ENCODE measurements around the gene PRDM15. TPM values are rescaled to one million over a fixed set of nuclear protein-coding genes. Genes with fewer than 3 reads are reported as not detected.

Gene PRDM15
- total RNA-seq, 1 donor from 2014 or later, result 18.6 TPM

DNA sequence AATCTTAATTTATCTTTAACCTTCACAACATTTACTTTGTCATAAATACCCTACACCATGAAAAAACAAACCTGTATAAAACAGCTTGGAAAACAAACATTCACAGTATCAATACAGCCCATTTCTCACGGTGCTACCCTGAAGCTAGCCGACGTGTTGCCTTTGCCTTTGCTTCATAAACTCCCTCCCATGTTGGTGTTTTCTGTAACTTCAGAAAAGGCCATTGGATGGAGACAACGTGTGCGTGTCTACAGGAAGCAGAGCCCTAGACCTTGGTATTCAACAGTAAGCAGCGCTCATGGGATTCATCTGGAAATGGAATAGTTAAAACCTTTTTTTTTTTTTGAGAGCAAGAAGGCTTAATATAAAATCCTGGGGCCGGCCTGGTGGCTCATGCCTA lies 7.2 kb upstream of the PRDM15 start:
- H3K36me3 Mint-ChIP-seq (ENCODE audit: low read depth), result peaks cover 2% of the 10 kb centered on the region
- H3K27ac Mint-ChIP-seq, result no peak overlapping the region
- no peak for DNase-seq
- H3K27me3 Mint-ChIP-seq, result no peaks in the 10 kb centered on the region
- no peak overlapping the region for H3K4me3 Mint-ChIP-seq
- H3K4me1 Mint-ChIP-seq, result peaks cover 3% of the 10 kb centered on the region
- intact Hi-C loops (cut with micrococcal nuclease), result no loop called here
- H3K9me3 Mint-ChIP-seq, result no peaks in the 10 kb centered on the region

DNA sequence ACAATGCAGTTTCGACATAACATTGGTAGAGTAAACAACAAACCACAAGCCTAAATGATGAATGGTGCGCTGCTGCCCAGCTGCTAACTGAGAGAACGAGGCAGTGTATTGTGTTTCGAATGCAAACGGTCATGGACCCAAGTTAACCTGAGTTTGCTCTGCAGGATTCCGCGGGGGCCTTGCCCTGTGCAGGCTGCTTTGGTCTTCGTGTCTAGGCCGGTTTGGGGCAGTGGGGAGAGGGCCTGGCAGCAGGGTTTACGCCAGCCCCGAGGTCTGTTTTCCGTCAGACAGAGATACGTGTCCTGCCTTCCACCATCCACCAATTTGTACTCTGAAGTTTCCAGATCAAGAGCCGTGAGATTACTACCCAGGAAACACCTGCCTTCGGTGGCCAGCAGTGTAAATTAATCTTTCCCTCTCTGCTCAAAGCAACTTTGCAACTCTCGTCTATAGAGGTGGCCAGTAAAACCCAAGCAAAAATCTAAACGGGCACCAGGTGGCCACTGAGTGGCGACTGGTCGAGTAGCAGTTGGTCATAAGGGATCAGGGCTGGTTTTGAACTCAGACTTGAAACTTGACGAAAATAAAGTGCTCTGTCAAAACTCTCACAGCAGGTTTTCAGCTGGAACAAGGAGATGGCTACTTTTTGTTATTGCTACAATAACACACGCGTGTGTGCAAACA lies 6.3 kb upstream of the PRDM15 start:
- intact Hi-C loops (cut with micrococcal nuclease), result no loop called here
- Mint-ChIP-seq H3K36me3 (ENCODE audit: low read depth) (peaks cover 2% of the 10 kb centered on the region), H3K4me1 (peaks cover 5% of the 10 kb centered on the region), H3K9me3 (no peaks in the 10 kb centered on the region), H3K4me3 (no peak overlapping the region), H3K27me3 (no peaks in the 10 kb centered on the region), H3K27ac (no peak overlapping the region)
- DNase-seq, result no peak

DNA sequence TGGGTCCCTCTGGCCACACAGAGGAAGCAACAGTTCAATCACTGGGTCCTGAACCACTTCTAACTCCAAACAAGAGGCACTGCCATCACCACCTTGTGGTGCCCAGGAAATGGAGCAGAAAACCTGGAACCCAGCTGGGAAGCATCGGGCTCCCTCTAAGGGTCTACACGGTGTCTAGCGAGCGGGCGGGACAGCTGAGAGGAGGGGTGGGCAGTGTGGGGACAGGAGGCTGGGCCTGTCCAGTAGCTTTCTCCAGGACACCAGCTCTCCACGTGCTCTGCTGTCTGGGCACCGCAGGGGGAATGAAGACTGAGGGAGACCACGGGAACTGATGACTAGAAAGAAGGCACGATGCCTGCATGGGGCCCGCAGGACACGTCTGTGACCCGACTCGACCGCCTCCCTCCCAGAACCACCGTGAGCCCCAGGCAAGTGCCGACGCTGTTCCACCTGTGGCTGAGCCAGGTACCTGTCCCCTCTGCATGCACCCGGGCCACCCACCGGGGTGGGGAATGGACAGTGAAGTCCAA lies 5.4 kb upstream of the PRDM15 start:
- Mint-ChIP-seq H3K9me3 (no peaks in the 10 kb centered on the region), H3K36me3 (ENCODE audit: low read depth) (peaks cover 4% of the 10 kb centered on the region), H3K27ac (no peak overlapping the region), H3K4me3 (no peak overlapping the region), H3K4me1 (peaks cover 7% of the 10 kb centered on the region), H3K27me3 (no peaks in the 10 kb centered on the region)
- intact Hi-C loops (cut with micrococcal nuclease), result no loop called here
- DNase-seq, result no peak

DNA sequence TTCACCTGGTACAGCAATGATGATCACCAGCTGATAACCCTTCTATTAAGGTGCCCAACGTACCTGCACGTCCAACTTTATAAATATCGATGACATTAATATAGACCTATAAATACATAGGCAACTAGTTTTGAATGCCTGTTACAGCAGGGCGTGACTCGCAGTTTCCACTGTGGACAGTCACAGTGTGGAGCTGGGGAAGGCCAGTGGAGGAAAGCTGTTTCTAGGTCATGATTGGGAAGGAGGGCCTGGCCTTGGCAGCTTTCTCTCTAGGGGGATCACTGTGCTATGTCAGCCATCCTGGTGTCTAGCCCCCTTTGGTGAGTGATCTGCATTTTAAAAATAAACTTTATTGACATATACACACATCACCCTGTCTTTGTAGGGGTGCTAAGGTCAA lies 4.4 kb upstream of the PRDM15 start:
- DNase-seq, result no peak
- H3K9me3 Mint-ChIP-seq, result no peaks in the 10 kb centered on the region
- intact Hi-C loops (cut with micrococcal nuclease), result no loop called here
- H3K4me1 Mint-ChIP-seq, result peaks cover 7% of the 10 kb centered on the region
- H3K27ac Mint-ChIP-seq, result no peak overlapping the region
- no peaks in the 10 kb centered on the region for H3K27me3 Mint-ChIP-seq
- no peak overlapping the region for H3K4me3 Mint-ChIP-seq
- peaks cover 4% of the 10 kb centered on the region for H3K36me3 Mint-ChIP-seq (ENCODE audit: low read depth)

DNA sequence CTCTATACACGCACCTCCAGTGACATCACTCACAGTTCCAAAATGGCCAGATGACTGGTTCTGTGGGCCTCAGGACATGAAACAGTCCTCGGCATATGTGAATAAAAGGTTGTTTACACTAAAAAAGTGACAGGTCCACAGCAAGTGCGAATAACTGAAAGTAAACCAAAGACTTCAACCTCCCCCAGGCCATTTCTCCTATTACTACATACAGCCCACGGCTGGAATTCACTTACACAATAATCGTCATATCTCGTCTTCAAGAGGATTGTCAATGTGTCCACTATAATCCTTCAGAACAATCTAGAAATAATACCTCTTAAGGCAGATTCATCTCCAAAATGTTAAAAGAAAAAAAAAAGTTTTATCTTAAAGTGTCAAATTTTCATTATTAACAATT lies 1.9 kb upstream of the PRDM15 start:
- peaks cover 22% of the 10 kb centered on the region for H3K4me1 Mint-ChIP-seq
- H3K9me3 Mint-ChIP-seq, result no peaks in the 10 kb centered on the region
- DNase-seq, result no peak
- peak overlapping the region; percentile 52 for H3K4me3 Mint-ChIP-seq
- H3K27ac Mint-ChIP-seq, result no peak overlapping the region
- intact Hi-C loops (cut with micrococcal nuclease), result loop anchor here (2.0 kb wide), 1 partner anchor 18 kb away; no protein-coding TSS in a partner anchor
- H3K36me3 Mint-ChIP-seq (ENCODE audit: low read depth), result peaks cover 7% of the 10 kb centered on the region
- H3K27me3 Mint-ChIP-seq, result no peaks in the 10 kb centered on the region

DNA sequence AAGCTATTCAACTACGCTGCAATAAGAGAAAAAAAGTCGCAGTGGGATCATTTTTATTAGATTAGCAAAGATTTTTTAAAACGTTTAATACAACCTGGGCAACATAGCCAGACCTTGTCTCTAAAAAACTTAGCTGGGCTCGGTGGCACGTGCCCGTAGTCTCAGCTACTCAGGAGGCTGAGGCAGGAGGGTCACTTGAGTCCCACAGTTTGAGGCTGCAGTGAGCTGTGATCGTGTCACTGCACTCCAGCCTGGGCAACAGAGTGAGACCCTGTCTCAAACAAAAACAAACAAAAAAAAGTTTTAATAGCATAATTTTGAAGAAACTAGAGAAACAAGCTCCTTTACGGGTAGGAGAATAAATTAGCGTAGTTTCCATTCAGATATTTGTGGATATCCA lies 1.0 kb upstream of the PRDM15 start:
- Mint-ChIP-seq H3K27me3 (no peaks in the 10 kb centered on the region), H3K4me1 (peaks cover 21% of the 10 kb centered on the region), H3K4me3 (peak overlapping the region; percentile 91), H3K36me3 (ENCODE audit: low read depth) (peaks cover 8% of the 10 kb centered on the region), H3K9me3 (no peaks in the 10 kb centered on the region), H3K27ac (peak overlapping the region; percentile 98)
- no peak for DNase-seq
- intact Hi-C loops (cut with micrococcal nuclease), result loop anchor here (2.0 kb wide), 1 partner anchor 19 kb away; no protein-coding TSS in a partner anchor

DNA sequence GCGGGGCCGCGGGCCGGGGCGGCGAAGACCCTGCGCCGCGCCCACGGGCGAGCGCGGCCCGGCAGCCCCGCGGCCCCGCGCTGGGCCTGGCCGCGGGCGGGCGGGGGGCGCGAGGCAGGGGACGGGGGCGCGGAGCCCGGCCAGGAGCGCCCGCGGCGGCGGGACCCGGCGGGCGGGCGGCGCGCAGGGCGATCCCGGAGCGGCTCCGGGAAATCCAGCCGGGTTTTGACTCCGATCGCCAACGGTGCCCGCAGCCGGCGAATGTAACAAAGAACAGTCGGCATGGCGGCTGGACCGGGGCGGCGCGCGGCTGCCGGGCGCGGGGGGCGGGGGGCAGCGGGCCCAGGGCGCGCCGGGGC lies 334 bp downstream of the PRDM15 start:
- Mint-ChIP-seq H3K36me3 (ENCODE audit: low read depth) (peaks cover 13% of the 10 kb centered on the region), H3K4me3 (peak overlapping the region; percentile 91), H3K4me1 (peaks cover 21% of the 10 kb centered on the region), H3K27me3 (no peaks in the 10 kb centered on the region), H3K9me3 (no peaks in the 10 kb centered on the region), H3K27ac (peak overlapping the region; percentile 76)
- intact Hi-C loops (cut with micrococcal nuclease), result loop anchor here (2.0 to 5.0 kb wide), 3 partner anchors 48 to 228 kb away; no protein-coding TSS in a partner anchor
- DNase-seq, result peak; percentile 94

DNA sequence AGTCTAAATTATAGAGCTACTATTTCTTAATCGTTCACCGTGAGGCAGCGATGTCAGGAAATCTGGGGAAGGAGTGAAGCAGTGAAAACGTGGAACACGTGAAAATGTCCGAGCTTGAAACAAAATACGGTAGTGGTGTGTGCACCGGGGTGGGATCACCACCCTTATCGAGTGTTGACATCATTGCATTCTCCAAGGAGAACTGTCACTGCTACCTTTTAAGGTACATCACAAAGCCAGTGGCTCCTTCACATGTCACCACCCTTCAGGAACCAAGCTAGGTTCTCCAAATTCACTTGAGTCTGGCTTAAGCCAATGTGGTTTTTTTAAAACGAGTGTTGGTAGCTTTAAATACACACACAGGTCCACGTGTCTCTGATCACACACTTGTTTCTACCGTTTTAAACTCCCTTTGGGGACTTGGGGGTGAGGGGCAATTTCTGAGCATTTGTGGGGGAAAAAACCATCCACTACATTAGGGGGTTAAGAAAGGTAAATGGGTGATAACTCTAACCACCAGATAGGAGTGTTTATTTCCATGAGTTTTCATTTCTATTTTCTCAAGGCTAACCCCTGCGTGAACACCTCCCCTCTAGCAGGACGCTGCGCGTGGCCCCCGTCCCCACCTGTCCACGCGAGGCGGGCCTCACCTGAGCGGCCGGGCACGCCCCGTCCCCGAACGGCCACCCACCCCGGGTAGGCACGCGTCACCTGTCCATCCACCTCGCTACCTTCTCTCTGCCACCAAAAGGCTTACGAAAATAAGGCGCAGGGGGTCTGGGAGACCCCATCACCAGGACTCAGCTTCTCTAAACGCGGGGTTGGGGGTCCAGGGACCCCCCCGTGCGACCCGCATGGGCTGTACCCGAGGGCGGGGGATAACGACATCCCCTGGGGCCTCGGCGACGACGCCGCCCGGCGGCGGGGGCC lies 978 bp downstream of the PRDM15 start:
- H3K36me3 Mint-ChIP-seq (ENCODE audit: low read depth), result peaks cover 15% of the 10 kb centered on the region
- H3K27ac Mint-ChIP-seq, result peak overlapping the region; percentile 92
- peak; percentile 83 for DNase-seq
- intact Hi-C loops (cut with micrococcal nuclease), result loop anchor here (2.0 to 5.0 kb wide), 3 partner anchors 49 to 229 kb away; no protein-coding TSS in a partner anchor
- peaks cover 21% of the 10 kb centered on the region for H3K4me1 Mint-ChIP-seq
- no peaks in the 10 kb centered on the region for H3K9me3 Mint-ChIP-seq
- peak overlapping the region; percentile 90 for H3K4me3 Mint-ChIP-seq
- H3K27me3 Mint-ChIP-seq, result no peaks in the 10 kb centered on the region

DNA sequence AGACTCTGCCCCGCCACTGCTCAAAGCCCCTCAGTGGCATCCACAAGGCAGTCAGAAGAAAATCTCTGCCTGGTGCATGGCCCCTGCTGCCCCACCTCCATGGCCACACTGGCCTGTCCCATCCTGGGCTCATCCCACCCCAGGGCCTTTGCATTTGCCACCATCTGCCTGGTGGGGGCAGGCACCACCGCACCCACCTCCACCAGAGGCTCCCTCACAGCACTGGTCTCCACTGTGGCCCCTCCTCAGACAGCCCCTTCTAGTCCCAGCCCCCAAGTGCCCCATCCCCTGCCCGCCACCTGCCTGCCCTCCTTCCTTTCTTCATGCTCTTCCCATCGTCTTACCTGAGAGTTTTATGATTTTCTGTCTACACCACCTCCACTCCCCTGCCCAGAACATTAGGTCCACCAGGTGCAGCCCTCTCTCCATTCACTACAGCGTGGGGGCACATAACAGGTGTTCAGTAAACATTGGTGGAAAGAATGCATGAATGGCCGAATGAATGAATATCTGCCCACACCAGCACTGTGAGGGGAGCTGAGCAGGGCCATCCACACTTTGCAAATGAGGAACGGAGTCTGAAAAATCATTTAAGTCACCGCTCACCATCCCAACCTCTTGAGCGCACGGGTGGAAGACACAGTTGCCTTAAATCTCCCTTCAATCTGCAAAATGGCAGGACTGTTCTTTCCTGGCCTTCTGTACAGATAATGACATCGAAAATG lies 2.1 kb downstream of the PRDM15 start:
- Mint-ChIP-seq H3K4me3 (peak overlapping the region; percentile 90), H3K9me3 (no peaks in the 10 kb centered on the region), H3K27me3 (no peaks in the 10 kb centered on the region), H3K27ac (no peak overlapping the region), H3K4me1 (peaks cover 21% of the 10 kb centered on the region), H3K36me3 (ENCODE audit: low read depth) (peaks cover 15% of the 10 kb centered on the region)
- no peak for DNase-seq
- intact Hi-C loops (cut with micrococcal nuclease), result loop anchor here (5.0 kb wide), 1 partner anchor 230 kb away; no protein-coding TSS in a partner anchor

DNA sequence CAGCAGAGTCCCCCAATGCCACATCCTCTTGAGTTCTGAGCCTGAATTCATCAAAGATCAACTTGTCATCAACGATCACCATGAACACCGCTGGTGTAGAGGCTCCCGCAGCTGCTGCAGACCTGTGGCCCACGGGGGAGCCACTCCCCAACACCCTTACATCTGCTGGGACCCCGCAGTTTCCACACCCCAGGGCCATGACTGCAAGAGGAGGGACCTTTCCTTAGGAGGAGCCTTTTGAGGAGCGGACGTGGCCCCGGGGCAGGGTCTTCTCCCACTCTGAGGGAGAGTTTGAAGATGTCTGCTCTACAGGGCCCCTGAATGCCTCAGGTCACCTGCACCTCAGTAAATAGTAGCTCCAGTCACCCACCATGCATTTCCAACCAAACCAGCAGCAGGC lies 2.7 kb downstream of the PRDM15 start:
- intact Hi-C loops (cut with micrococcal nuclease), result loop anchor here (5.0 kb wide), 1 partner anchor 231 kb away; no protein-coding TSS in a partner anchor
- peak overlapping the region; percentile 90 for H3K4me3 Mint-ChIP-seq
- H3K27ac Mint-ChIP-seq, result no peak overlapping the region
- peaks cover 21% of the 10 kb centered on the region for H3K4me1 Mint-ChIP-seq
- H3K27me3 Mint-ChIP-seq, result no peaks in the 10 kb centered on the region
- peaks cover 17% of the 10 kb centered on the region for H3K36me3 Mint-ChIP-seq (ENCODE audit: low read depth)
- no peaks in the 10 kb centered on the region for H3K9me3 Mint-ChIP-seq
- DNase-seq, result no peak

DNA sequence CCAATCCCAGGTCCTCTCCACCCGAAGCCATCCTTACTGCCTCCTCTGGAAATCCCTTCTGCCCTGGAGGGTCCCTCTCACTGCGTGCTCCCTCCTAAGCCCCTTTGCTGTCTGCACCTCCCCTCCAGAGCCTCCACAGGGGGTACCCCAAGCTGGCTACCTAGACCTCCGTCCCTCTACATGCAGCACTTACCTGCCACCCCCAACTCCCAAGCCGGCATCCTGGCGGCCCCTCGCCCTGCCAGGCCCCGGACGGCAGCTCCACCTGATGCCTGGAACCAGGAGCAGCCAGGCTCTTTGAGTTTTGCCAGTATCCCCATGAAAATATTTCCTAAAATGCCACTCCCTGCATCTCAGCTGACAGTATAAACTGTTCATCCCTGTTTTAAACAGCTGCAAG lies 4.1 kb downstream of the PRDM15 start:
- intact Hi-C loops (cut with micrococcal nuclease), result loop anchor here (5.0 kb wide), 1 partner anchor 232 kb away; no protein-coding TSS in a partner anchor
- no peak overlapping the region for H3K27ac Mint-ChIP-seq
- peaks cover 17% of the 10 kb centered on the region for H3K36me3 Mint-ChIP-seq (ENCODE audit: low read depth)

DNA sequence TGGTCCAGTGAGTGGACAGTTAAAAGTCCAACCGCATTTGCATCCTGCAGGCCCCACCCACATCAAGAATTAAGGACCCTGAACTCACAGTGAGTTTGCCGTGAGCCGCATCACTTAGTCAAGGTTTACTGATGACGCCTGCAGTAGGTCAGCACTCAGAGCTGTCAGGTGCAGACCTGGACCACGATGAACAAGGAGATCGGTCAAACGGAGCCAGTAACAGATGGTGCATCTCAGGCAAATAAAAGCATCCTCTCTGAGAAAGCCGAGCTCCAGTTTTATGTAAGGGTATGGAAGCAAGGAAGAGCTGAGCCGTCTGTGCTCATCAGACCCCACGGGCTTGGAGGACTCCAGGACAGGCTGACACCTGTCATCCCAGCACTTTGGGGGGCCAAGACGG lies 4.5 kb downstream of the PRDM15 start:
- Mint-ChIP-seq H3K4me1 (peaks cover 16% of the 10 kb centered on the region), H3K27ac (no peak overlapping the region), H3K27me3 (no peaks in the 10 kb centered on the region), H3K9me3 (no peaks in the 10 kb centered on the region), H3K36me3 (ENCODE audit: low read depth) (peaks cover 15% of the 10 kb centered on the region), H3K4me3 (no peak overlapping the region)
- intact Hi-C loops (cut with micrococcal nuclease), result loop anchor here (5.0 kb wide), 1 partner anchor 233 kb away; no protein-coding TSS in a partner anchor
- DNase-seq, result no peak

More for the DNA sequence above, 4.1 kb downstream of the PRDM15 start:
- H3K9me3 Mint-ChIP-seq, result no peaks in the 10 kb centered on the region
- no peak overlapping the region for H3K4me3 Mint-ChIP-seq
- DNase-seq, result no peak
- peaks cover 18% of the 10 kb centered on the region for H3K4me1 Mint-ChIP-seq
- no peaks in the 10 kb centered on the region for H3K27me3 Mint-ChIP-seq

DNA sequence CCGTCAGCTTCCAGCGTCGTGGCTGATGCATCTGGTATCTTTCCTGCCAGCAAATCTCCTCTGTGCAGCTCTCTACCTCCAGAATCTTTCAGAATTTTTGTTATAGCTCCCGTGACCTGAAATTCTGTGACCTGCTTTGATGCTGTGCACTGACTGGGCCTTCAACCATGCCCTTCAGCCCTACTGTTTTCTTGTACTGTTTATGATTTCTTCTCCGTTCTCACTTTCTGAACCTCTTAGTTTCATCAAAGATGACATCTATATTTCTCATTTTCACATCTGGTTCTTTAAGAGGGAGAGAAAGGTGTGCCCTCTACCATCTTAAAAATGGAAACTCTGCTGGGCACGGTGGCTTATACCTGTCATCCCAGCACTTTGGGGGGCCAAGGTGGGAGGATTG lies 5.7 kb downstream of the PRDM15 start:
- H3K4me3 Mint-ChIP-seq, result no peak overlapping the region
- peaks cover 15% of the 10 kb centered on the region for H3K36me3 Mint-ChIP-seq (ENCODE audit: low read depth)
- intact Hi-C loops (cut with micrococcal nuclease), result no loop called here
- peaks cover 16% of the 10 kb centered on the region for H3K4me1 Mint-ChIP-seq
- H3K27me3 Mint-ChIP-seq, result no peaks in the 10 kb centered on the region
- no peak overlapping the region for H3K27ac Mint-ChIP-seq
- no peaks in the 10 kb centered on the region for H3K9me3 Mint-ChIP-seq
- DNase-seq, result no peak

Data from activated CD4-positive, alpha-beta T cell treated with anti-CD3 and anti-CD28 coated beads, Interleukin-2, amount 10 ng/mL, durations not matched to agents 24 days and 14 days (primary cell).